Gastrocnemius medialis (tissue), 4 donors: ENCODE data around the gene ADIPOR2.

Source experiments
- CTCF ChIP-seq, 5 experiments: fragments of 450-650 bp in 3 of 5; fragments of 200-600 bp in 2 of 5; sonication (generic) in 2 of 5; IDR thresholded peaks in 4 of 5; conservative IDR thresholded peaks in 1 of 5; 1 replicate in 4 of 5; 2 replicates in 1 of 5; pipeline ENCODE4 v1.5.1; 2016 to 2019; ENCODE audit warnings: antibody characterized with exemption in 5 of 5, mild to moderate bottlenecking in 3 of 5, moderate library complexity in 3 of 5
- POLR2A ChIP-seq, 2 donors: fragments of 450-650 bp; IDR thresholded peaks; one replicate each; pipeline ENCODE4 v1.6.1; 2017; ENCODE audit warnings: antibody characterized with exemption in 2 of 2, mild to moderate bottlenecking in 2 of 2, moderate library complexity in 2 of 2

GRCh38 chr12:1787714-1788113 lies 96.8 kb downstream of the ADIPOR2 start:
- TF ChIP-seq POLR2A (IDR thresholded peaks at IDR 0.05) (no peak), CTCF (IDR thresholded peaks at IDR 0.05 in 4 of 5, conservative IDR thresholded peaks at IDR 0.05 in 1 of 5) (no peak)
